PC-3 (cell line): ENCODE measurements around the gene DNAH9. TPM values are rescaled to one million over a fixed set of nuclear protein-coding genes. Genes with fewer than 3 reads are reported as not detected.

Experiments used
- ATAC-seq: fragments of 200-7000 bp; cut with Tn5 transposase; 2 replicates; pipeline ENCODE4 v1.9.1; 2020; ENCODE audit warnings: mild to moderate bottlenecking, moderate library complexity
- BruUV-seq: library from RNA; stranded (reverse); fragments of 400-500 nt; replicated peaks from 2 replicates; lab custom pipeline; 2021; lab: Mats Ljungman, UMichigan
- CTCF ChIA-PET: fragments of 300-600 bp; sonication (Branson Sonifier 250); formaldehyde crosslinking; loops from one replicate; lab custom pipeline; 2022; ENCODE audit warnings: antibody characterized with exemption; lab: Charles Lee
- POLR2A ChIA-PET: fragments of 300-600 bp; sonication (Branson Sonifier 250); formaldehyde crosslinking; loops from one replicate; lab custom pipeline; 2022; ENCODE audit warnings: antibody characterized with exemption; ENCODE audit not compliant: unreplicated experiment; lab: Charles Lee
- DNase-seq: peaks from one replicate; pipeline ENCODE4 v3.0.0-alpha.2; 2015
- H2AFZ ChIP-seq: fragments of 300-600 bp; sonication (generic); 2 replicates; pipeline ENCODE4 v1.6.0; 2016; ENCODE audit warnings: antibody characterized with exemption, low read length
- H3F3A ChIP-seq: fragments of 300-600 bp; sonication (generic); one replicate; pipeline ENCODE4 v1.6.0; 2017; ENCODE audit warnings: antibody characterized with exemption, low read length, control low read depth, mild to moderate bottlenecking; ENCODE audit not compliant: unreplicated experiment
- H3K27ac ChIP-seq: fragments of 300-600 bp; sonication (generic); 2 replicates; pipeline ENCODE4 v1.5.1; 2016; ENCODE audit warnings: mild to moderate bottlenecking, low read length
- H3K27me3 ChIP-seq: fragments of 300-600 bp; sonication (generic); 2 replicates; pipeline ENCODE4 v1.6.1; 2016; ENCODE audit warnings: low read length, mixed read lengths
- H3K36me3 ChIP-seq: fragments of 300-600 bp; sonication (generic); 2 replicates; pipeline ENCODE4 v1.6.1; 2016; ENCODE audit warnings: low read depth, mixed run types, low read length, mixed read lengths
- H3K4me1 ChIP-seq: fragments of 300-600 bp; sonication (generic); 2 replicates; pipeline ENCODE4 v1.5.1; 2016; ENCODE audit warnings: low read length; ENCODE audit not compliant: insufficient read depth
- H3K4me2 ChIP-seq: fragments of 300-600 bp; sonication (generic); 2 replicates; pipeline ENCODE4 v1.6.0; 2016; ENCODE audit warnings: low read length
- H3K4me3 ChIP-seq: fragments of 300-600 bp; sonication (generic); 2 replicates; pipeline ENCODE4 v1.5.1; 2016; ENCODE audit warnings: mild to moderate bottlenecking, low read length, mixed read lengths
- H3K79me2 ChIP-seq: fragments of 300-600 bp; sonication (generic); 2 replicates; pipeline ENCODE4 v1.6.1; 2017; ENCODE audit warnings: low read length, mixed read lengths
- H3K9ac ChIP-seq: fragments of 300-600 bp; sonication (generic); 2 replicates; pipeline ENCODE4 v1.6.0; 2016; ENCODE audit warnings: mild to moderate bottlenecking, low read length
- H3K9me2 ChIP-seq: fragments of 300-600 bp; sonication (generic); replicated peaks from 2 replicates; pipeline ENCODE4 v1.6.1; 2016; ENCODE audit warnings: mixed run types, low read length, mixed read lengths
- H3K9me3 ChIP-seq: fragments of 300-600 bp; sonication (generic); 2 replicates; pipeline ENCODE4 v1.6.1; 2016; ENCODE audit warnings: low read length, mixed read lengths
- H4K20me1 ChIP-seq: fragments of 300-600 bp; sonication (generic); 2 replicates; pipeline ENCODE4 v1.6.1; 2016; ENCODE audit warnings: low read length, mixed read lengths
- CTCF ChIP-seq: fragments of 300-600 bp; sonication (generic); conservative IDR thresholded peaks from 2 replicates; pipeline ENCODE4 v1.5.1; 2017; ENCODE audit warnings: antibody characterized with exemption, low read depth, mild to moderate bottlenecking, low read length
- EZH2 ChIP-seq: fragments of 300-600 bp; sonication (generic); IDR thresholded peaks from one replicate; pipeline ENCODE4 v1.6.1; 2017; ENCODE audit warnings: antibody characterized with exemption, mild to moderate bottlenecking, low read length; ENCODE audit not compliant: unreplicated experiment
- EZH2phosphoT487 ChIP-seq: fragments of 300-600 bp; sonication (generic); IDR thresholded peaks from 2 replicates; pipeline ENCODE4 v1.6.1; 2018; ENCODE audit warnings: mild to moderate bottlenecking, antibody characterized with exemption, low read length, borderline replicate concordance
- intact Hi-C: fragments of 100-400 bp; cut with micrococcal nuclease; formaldehyde crosslinking; loops from 2 replicates; pipeline ENCODE4 v1.9.0; 2023
- total RNA-seq: library from RNA; depleted of rRNA; stranded (reverse); fragments of >200 nt; gene quantifications from 2 replicates; pipeline ENCODE4 v1.2.3, GENCODE V29; 2014

The DNAH9 gene
- total RNA-seq, 1 experiment from 2014 or later: 0.11 TPM

- Histone ChIP-seq H3K9ac (no peak overlapping the region), H3F3A (no peaks in the 10 kb centered on the region), H3K9me2 (no peaks in the 10 kb centered on the region), H4K20me1 (no peaks in the 10 kb centered on the region), H3K9me3 (no peaks in the 10 kb centered on the region), H3K27ac (no peak overlapping the region), H3K4me2 (no peak overlapping the region), H3K79me2 (no peaks in the 10 kb centered on the region), H3K27me3 (no peaks in the 10 kb centered on the region), H2AFZ (no peak overlapping the region), H3K4me1 (no peaks in the 10 kb centered on the region), H3K36me3 (no peaks in the 10 kb centered on the region), H3K4me3 (no peak overlapping the region)
- intact Hi-C loops: no loop called here
- POLR2A ChIA-PET: no interaction called here
- CTCF ChIA-PET: no interaction called here
- TF ChIP-seq EZH2 (no peak), CTCF (no peak), EZH2phosphoT487 (no peak)
- no peak for DNase-seq
- no TSS peak for BruUV-seq
- no peak for ATAC-seq
Observed at GRCh38 chr17:11551442-11551841, 46.8 kb upstream of the DNAH9 start.

GRCh38 chr17:11553135-11553534 lies 45.1 kb upstream of the DNAH9 start:
- Histone ChIP-seq H4K20me1 (no peaks in the 10 kb centered on the region), H3K4me2 (no peak overlapping the region), H3F3A (no peaks in the 10 kb centered on the region), H3K79me2 (no peaks in the 10 kb centered on the region), H3K9ac (no peak overlapping the region), H3K4me3 (no peak overlapping the region), H3K27me3 (no peaks in the 10 kb centered on the region), H3K4me1 (no peaks in the 10 kb centered on the region), H3K27ac (no peak overlapping the region), H3K9me3 (no peaks in the 10 kb centered on the region), H3K9me2 (no peaks in the 10 kb centered on the region), H3K36me3 (no peaks in the 10 kb centered on the region), H2AFZ (no peak overlapping the region)
- intact Hi-C loops: no loop called here
- DNase-seq: no peak
- ATAC-seq: no peak
- POLR2A ChIA-PET: no interaction called here
- TF ChIP-seq CTCF: no peak
- TF ChIP-seq EZH2phosphoT487: no peak
- TF ChIP-seq EZH2: no peak
- CTCF ChIA-PET: no interaction called here
- BruUV-seq: no TSS peak

GRCh38 chr17:11554042-11554441 lies 44.2 kb upstream of the DNAH9 start:
- no peaks in the 10 kb centered on the region for H4K20me1 ChIP-seq
- intact Hi-C loops: no loop called here
- no peaks in the 10 kb centered on the region for H3K79me2 ChIP-seq
- H3K9me3 ChIP-seq: no peaks in the 10 kb centered on the region
- no peak overlapping the region for H3K9ac ChIP-seq
- TF ChIP-seq CTCF: no peak
- no peak for TF ChIP-seq EZH2
- no peak for TF ChIP-seq EZH2phosphoT487
- H3K4me2 ChIP-seq: no peak overlapping the region
- no peak overlapping the region for H2AFZ ChIP-seq
- ChIA-PET CTCF (no interaction called here), POLR2A (no interaction called here)
- no peaks in the 10 kb centered on the region for H3F3A ChIP-seq
- H3K4me3 ChIP-seq: no peak overlapping the region
- DNase-seq: no peak
- BruUV-seq: no TSS peak
- H3K9me2 ChIP-seq: no peaks in the 10 kb centered on the region
- H3K36me3 ChIP-seq: no peaks in the 10 kb centered on the region
- no peaks in the 10 kb centered on the region for H3K27me3 ChIP-seq
- no peak overlapping the region for H3K27ac ChIP-seq
- ATAC-seq: no peak
- no peaks in the 10 kb centered on the region for H3K4me1 ChIP-seq
